Astrocyte of the spinal cord (primary cell): Measurements from ENCODE around the gene FHIT.

Experiments used
- DNase-seq: peaks from one replicate; pipeline ENCODE4 v3.0.0; 2011; ENCODE audit warnings: low read depth, low spot score
- H3K4me3 ChIP-seq: 2 replicates; pipeline ENCODE4 v1.5.1; 2011; ENCODE audit warnings: low read depth, mild to moderate bottlenecking, low read length, moderate library complexity
- in situ Hi-C: cut with HindIII; loops from 2 replicates; pipeline ENCODE4 v1.10.0; 2017; ENCODE audit warnings: low sequenced_read_pairs
- TF ChIP-seq, protein P1 (sequence below): IDR thresholded peaks from 2 replicates; pipeline ENCODE4 v1.5.1; 2012; ENCODE audit warnings: low read depth, mild to moderate bottlenecking, low read length, inconsistent platforms

FHIT gene

GRCh38 chr3:60932643-60933042, 318.6 kb downstream of the FHIT start:
- TF ChIP-seq, protein P1, sequence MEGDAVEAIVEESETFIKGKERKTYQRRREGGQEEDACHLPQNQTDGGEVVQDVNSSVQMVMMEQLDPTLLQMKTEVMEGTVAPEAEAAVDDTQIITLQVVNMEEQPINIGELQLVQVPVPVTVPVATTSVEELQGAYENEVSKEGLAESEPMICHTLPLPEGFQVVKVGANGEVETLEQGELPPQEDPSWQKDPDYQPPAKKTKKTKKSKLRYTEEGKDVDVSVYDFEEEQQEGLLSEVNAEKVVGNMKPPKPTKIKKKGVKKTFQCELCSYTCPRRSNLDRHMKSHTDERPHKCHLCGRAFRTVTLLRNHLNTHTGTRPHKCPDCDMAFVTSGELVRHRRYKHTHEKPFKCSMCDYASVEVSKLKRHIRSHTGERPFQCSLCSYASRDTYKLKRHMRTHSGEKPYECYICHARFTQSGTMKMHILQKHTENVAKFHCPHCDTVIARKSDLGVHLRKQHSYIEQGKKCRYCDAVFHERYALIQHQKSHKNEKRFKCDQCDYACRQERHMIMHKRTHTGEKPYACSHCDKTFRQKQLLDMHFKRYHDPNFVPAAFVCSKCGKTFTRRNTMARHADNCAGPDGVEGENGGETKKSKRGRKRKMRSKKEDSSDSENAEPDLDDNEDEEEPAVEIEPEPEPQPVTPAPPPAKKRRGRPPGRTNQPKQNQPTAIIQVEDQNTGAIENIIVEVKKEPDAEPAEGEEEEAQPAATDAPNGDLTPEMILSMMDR, result no peak
- no peak overlapping the region for H3K4me3 ChIP-seq
- DNase-seq, result peak; percentile 30
- in situ Hi-C loops, result no loop called here

GRCh38 chr3:60932170-60932569, 319.1 kb downstream of the FHIT start:
- no peak overlapping the region for H3K4me3 ChIP-seq
- TF ChIP-seq, protein P1, result no peak
- DNase-seq, result no peak
- in situ Hi-C loops, result no loop called here

DNA sequence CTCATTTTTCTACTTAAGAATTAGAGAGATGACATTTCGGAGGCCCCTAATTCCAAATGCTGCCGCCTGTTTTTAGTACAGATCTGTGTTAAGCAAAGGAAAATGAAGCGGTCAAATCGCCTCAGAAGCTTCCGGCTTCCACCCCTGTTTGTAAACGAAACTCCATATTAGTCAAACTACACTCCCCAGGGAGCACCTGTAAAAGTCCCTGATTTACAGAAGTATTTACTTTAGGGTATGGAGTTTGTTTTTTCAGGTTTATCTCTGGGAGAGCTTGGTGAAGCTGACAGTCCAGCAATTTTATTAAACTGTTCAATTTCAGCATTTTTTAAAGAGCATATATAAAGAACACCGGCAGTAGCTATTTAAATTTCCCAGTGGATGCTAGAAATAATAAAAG, 319.8 kb downstream of the FHIT start:
- no peak overlapping the region for H3K4me3 ChIP-seq
- in situ Hi-C loops, result no loop called here
- DNase-seq, result no peak
- TF ChIP-seq, protein P1, result no peak

GRCh38 chr3:60920519-60920918, 330.7 kb downstream of the FHIT start:
- in situ Hi-C loops, result no loop called here
- DNase-seq, result no peak

GRCh38 chr3:60919296-60919695, 332.0 kb downstream of the FHIT start:
- TF ChIP-seq, protein P1, result no peak
- in situ Hi-C loops, result no loop called here
- DNase-seq, result no peak
- H3K4me3 ChIP-seq, result no peak overlapping the region

More at GRCh38 chr3:60920519-60920918, 330.7 kb downstream of the FHIT start:
- TF ChIP-seq, protein P1, result no peak
- H3K4me3 ChIP-seq, result no peak overlapping the region

DNA sequence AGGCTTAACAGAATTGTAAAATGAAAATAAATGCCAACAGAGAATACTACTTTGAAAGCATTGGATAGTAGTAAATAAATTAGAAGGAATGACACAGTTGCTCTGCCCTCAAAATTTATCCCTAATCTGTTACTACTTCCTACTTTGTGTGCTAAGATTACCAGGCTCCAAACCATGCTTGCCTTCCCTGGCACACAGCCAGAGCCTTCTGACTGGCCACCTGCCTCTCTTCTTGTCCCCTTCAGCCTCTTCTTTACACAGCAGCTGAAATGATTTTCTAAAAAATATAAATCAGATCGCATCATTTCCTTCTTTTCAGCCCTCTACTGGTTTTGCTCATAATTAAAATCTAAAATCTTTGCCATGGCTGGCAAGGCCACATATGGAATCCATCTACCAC, 334.1 kb downstream of the FHIT start:
- no peak for DNase-seq
- in situ Hi-C loops, result no loop called here
- no peak overlapping the region for H3K4me3 ChIP-seq
- TF ChIP-seq, protein P1, result no peak

- peak; percentile 2 for DNase-seq
- H3K4me3 ChIP-seq, result no peak overlapping the region
- TF ChIP-seq, protein P1, result no peak
- in situ Hi-C loops, result no loop called here
Observed at GRCh38 chr3:60916546-60916945, 334.7 kb downstream of the FHIT start.
